Measurements from ENCODE around the gene ZNF776. TPM values are rescaled to one million over a fixed set of nuclear protein-coding genes. Genes with fewer than 3 reads are reported as not detected.

ZNF776 gene
- total RNA-seq, 1 donor from 2014 or later: 22.6 TPM

GRCh38 chr19:57802269-57802668 is 55.7 kb downstream of the ZNF776 start:
- Mint-ChIP-seq H3K4me1 (ENCODE audit: unreplicated experiment) (peaks cover 64% of the 10 kb centered on the region), H3K27ac (ENCODE audit: unreplicated experiment) (peak overlapping the region; percentile 95), H3K27me3 (ENCODE audit: unreplicated experiment) (peaks cover 6% of the 10 kb centered on the region), H3K36me3 (ENCODE audit: low read depth, unreplicated experiment) (peaks cover 16% of the 10 kb centered on the region), H3K9me3 (ENCODE audit: unreplicated experiment) (no peaks in the 10 kb centered on the region), H3K4me3 (ENCODE audit: unreplicated experiment) (peak overlapping the region; percentile 65)
- DNase-seq (ENCODE audit: low spot score): no peak
- TF ChIP-seq, protein P1, sequence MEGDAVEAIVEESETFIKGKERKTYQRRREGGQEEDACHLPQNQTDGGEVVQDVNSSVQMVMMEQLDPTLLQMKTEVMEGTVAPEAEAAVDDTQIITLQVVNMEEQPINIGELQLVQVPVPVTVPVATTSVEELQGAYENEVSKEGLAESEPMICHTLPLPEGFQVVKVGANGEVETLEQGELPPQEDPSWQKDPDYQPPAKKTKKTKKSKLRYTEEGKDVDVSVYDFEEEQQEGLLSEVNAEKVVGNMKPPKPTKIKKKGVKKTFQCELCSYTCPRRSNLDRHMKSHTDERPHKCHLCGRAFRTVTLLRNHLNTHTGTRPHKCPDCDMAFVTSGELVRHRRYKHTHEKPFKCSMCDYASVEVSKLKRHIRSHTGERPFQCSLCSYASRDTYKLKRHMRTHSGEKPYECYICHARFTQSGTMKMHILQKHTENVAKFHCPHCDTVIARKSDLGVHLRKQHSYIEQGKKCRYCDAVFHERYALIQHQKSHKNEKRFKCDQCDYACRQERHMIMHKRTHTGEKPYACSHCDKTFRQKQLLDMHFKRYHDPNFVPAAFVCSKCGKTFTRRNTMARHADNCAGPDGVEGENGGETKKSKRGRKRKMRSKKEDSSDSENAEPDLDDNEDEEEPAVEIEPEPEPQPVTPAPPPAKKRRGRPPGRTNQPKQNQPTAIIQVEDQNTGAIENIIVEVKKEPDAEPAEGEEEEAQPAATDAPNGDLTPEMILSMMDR (IDR thresholded peaks at IDR 0.05; ENCODE audit: unreplicated experiment): no peak

- peaks cover 62% of the 10 kb centered on the region for H3K4me1 Mint-ChIP-seq (ENCODE audit: unreplicated experiment)
- peak overlapping the region; percentile 98 for H3K27ac Mint-ChIP-seq (ENCODE audit: unreplicated experiment)
- DNase-seq (ENCODE audit: low spot score): no peak
- H3K4me3 Mint-ChIP-seq (ENCODE audit: unreplicated experiment): peak overlapping the region; percentile 87
- H3K27me3 Mint-ChIP-seq (ENCODE audit: unreplicated experiment): peaks cover 6% of the 10 kb centered on the region
- TF ChIP-seq, protein P1 (IDR thresholded peaks at IDR 0.05; ENCODE audit: unreplicated experiment): no peak
- H3K9me3 Mint-ChIP-seq (ENCODE audit: unreplicated experiment): no peaks in the 10 kb centered on the region
- H3K36me3 Mint-ChIP-seq (ENCODE audit: low read depth, unreplicated experiment): peaks cover 21% of the 10 kb centered on the region
These were observed 56.6 kb downstream of the ZNF776 start for GRCh38 chr19:57803265-57803593.

DNA sequence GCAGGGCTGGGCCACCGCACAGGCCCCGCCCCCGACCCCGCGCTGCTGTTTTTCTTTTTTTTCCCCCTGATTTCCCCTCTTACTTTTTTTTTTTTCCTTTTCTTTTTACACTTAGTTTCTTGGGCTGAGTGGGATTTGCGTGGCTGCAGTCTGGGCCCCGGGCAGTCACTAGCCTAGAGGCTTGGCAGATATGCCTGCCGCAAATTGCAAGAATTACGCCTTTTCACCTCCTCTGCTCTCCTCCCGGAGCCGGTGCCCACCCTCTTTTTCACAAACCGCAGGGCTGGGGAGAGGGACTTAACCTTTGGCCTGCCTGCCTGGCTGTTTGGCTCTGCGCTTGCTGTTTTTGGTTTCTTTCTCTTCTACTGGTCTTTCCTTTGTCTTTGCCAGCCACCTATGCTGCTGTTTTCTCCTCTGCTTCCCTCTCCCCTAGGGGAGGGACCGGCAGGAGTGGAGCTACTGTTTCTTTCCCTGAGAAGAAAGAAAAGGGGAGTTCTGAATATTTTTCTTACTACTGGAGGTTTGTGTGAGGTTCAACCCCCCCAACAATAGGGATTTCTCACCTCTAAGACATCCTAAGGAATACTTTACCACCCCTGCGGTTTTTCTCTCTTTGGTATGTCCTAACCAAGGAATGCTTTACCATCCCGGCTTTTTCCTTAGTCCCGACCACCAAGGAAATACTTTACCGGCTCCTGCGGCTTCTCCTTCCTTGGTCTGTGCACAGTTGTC is 57.1 kb downstream of the ZNF776 start:
- H3K4me1 Mint-ChIP-seq (ENCODE audit: unreplicated experiment): peaks cover 60% of the 10 kb centered on the region
- DNase-seq (ENCODE audit: low spot score): peak; percentile 53
- peak overlapping the region; percentile 87 for H3K4me3 Mint-ChIP-seq (ENCODE audit: unreplicated experiment)
- peak overlapping the region; percentile 98 for H3K27ac Mint-ChIP-seq (ENCODE audit: unreplicated experiment)
- H3K36me3 Mint-ChIP-seq (ENCODE audit: low read depth, unreplicated experiment): peaks cover 21% of the 10 kb centered on the region
- TF ChIP-seq, protein P1 (IDR thresholded peaks at IDR 0.05; ENCODE audit: unreplicated experiment): no peak
- H3K27me3 Mint-ChIP-seq (ENCODE audit: unreplicated experiment): peaks cover 6% of the 10 kb centered on the region
- no peaks in the 10 kb centered on the region for H3K9me3 Mint-ChIP-seq (ENCODE audit: unreplicated experiment)

- H3K27me3 Mint-ChIP-seq (ENCODE audit: unreplicated experiment): peaks cover 5% of the 10 kb centered on the region
- peaks cover 19% of the 10 kb centered on the region for H3K36me3 Mint-ChIP-seq (ENCODE audit: low read depth, unreplicated experiment)
- TF ChIP-seq, protein P1 (IDR thresholded peaks at IDR 0.05; ENCODE audit: unreplicated experiment): no peak
- no peaks in the 10 kb centered on the region for H3K9me3 Mint-ChIP-seq (ENCODE audit: unreplicated experiment)
- H3K4me3 Mint-ChIP-seq (ENCODE audit: unreplicated experiment): peak overlapping the region; percentile 5
- DNase-seq (ENCODE audit: low spot score): no peak
- H3K4me1 Mint-ChIP-seq (ENCODE audit: unreplicated experiment): peaks cover 43% of the 10 kb centered on the region
- H3K27ac Mint-ChIP-seq (ENCODE audit: unreplicated experiment): no peak overlapping the region
These were observed 60.9 kb downstream of the ZNF776 start for GRCh38 chr19:57807541-57807940.

Other genes starting within 250 kb of the ZNF776 start
- gene ZNF773, start 246.9 kb upstream of the ZNF776 start, total RNA-seq (ENCODE audit: unreplicated experiment): 9.7 TPM
- 10.6 TPM for gene ZNF549, start 219.5 kb upstream of the ZNF776 start, total RNA-seq (ENCODE audit: unreplicated experiment)
- gene ZNF550, start 187.0 kb upstream of the ZNF776 start, total RNA-seq (ENCODE audit: unreplicated experiment): 15.3 TPM
- 10.9 TPM for gene ZNF416, start 167.9 kb upstream of the ZNF776 start, total RNA-seq (ENCODE audit: unreplicated experiment)
- gene ZIK1, start 162.7 kb upstream of the ZNF776 start, total RNA-seq (ENCODE audit: unreplicated experiment): 19.9 TPM
- 7.2 TPM for gene ZNF530, start 146.9 kb upstream of the ZNF776 start, total RNA-seq (ENCODE audit: unreplicated experiment)
- gene ZNF134, start 132.6 kb upstream of the ZNF776 start, total RNA-seq (ENCODE audit: unreplicated experiment): 37.5 TPM
- 31.1 TPM for gene ZNF211, start 113.6 kb upstream of the ZNF776 start, total RNA-seq (ENCODE audit: unreplicated experiment)
- gene ZSCAN4, start 77.9 kb upstream of the ZNF776 start, total RNA-seq (ENCODE audit: unreplicated experiment): 0.74 TPM
- gene ZNF551, start 64.8 kb upstream of the ZNF776 start, total RNA-seq (ENCODE audit: unreplicated experiment): 11.6 TPM
- gene ZNF154, start 37.6 kb upstream of the ZNF776 start, total RNA-seq (ENCODE audit: unreplicated experiment): 23.2 TPM
- gene ZNF671, start 19.2 kb upstream of the ZNF776 start, total RNA-seq (ENCODE audit: unreplicated experiment): 12.2 TPM
- 19.6 TPM for gene ZNF586, start 22.9 kb downstream of the ZNF776 start, total RNA-seq (ENCODE audit: unreplicated experiment)
- gene ZNF552, start 68.1 kb downstream of the ZNF776 start, total RNA-seq (ENCODE audit: unreplicated experiment): 7.0 TPM
- gene ZNF587B, start 83.5 kb downstream of the ZNF776 start, total RNA-seq (ENCODE audit: unreplicated experiment): 24.5 TPM
- gene ZNF587, start 103.0 kb downstream of the ZNF776 start, total RNA-seq (ENCODE audit: unreplicated experiment): 36.8 TPM
- gene ZNF814, start 142.2 kb downstream of the ZNF776 start, total RNA-seq (ENCODE audit: unreplicated experiment): 22.3 TPM
- gene ZNF417, start 169.8 kb downstream of the ZNF776 start, total RNA-seq (ENCODE audit: unreplicated experiment): 16.7 TPM
- gene ZNF418, start 188.6 kb downstream of the ZNF776 start, total RNA-seq (ENCODE audit: unreplicated experiment): 14.0 TPM
- gene ZNF256, start 200.9 kb downstream of the ZNF776 start, total RNA-seq (ENCODE audit: unreplicated experiment): 10.4 TPM
- 1.8 TPM for gene C19orf18, start 227.7 kb downstream of the ZNF776 start, total RNA-seq (ENCODE audit: unreplicated experiment)